ENCODE results near the gene EMILIN1.

- TF ChIP-seq CTCF (IDR thresholded peaks at IDR 0.05) = no peak
- TF ChIP-seq POLR2A (IDR thresholded peaks at IDR 0.05) = no peak
Observed at GRCh38 chr2:27065128-27065527, 13.3 kb upstream of the EMILIN1 start.
